Liver (tissue), 2 donors: ENCODE data around the gene MAP4K2.

Experiments
- YY1 ChIP-seq: IDR thresholded peaks from 2 replicates; pipeline ENCODE4 v1.6.1; 2016; ENCODE audit warnings: antibody characterized with exemption, mild to moderate bottlenecking
- TF ChIP-seq, protein P1 (sequence below): fragments of 150-350 bp; IDR thresholded peaks from 2 replicates; pipeline ENCODE4 v1.5.1; 2017; ENCODE audit warnings: improper control_type of control experiment, low read depth, low read length; ENCODE audit not compliant: missing input control
- donor health status: healthy.

- TF ChIP-seq, protein P1, sequence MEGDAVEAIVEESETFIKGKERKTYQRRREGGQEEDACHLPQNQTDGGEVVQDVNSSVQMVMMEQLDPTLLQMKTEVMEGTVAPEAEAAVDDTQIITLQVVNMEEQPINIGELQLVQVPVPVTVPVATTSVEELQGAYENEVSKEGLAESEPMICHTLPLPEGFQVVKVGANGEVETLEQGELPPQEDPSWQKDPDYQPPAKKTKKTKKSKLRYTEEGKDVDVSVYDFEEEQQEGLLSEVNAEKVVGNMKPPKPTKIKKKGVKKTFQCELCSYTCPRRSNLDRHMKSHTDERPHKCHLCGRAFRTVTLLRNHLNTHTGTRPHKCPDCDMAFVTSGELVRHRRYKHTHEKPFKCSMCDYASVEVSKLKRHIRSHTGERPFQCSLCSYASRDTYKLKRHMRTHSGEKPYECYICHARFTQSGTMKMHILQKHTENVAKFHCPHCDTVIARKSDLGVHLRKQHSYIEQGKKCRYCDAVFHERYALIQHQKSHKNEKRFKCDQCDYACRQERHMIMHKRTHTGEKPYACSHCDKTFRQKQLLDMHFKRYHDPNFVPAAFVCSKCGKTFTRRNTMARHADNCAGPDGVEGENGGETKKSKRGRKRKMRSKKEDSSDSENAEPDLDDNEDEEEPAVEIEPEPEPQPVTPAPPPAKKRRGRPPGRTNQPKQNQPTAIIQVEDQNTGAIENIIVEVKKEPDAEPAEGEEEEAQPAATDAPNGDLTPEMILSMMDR: no peak
- TF ChIP-seq YY1: no peak
These were observed 32.9 kb downstream of the MAP4K2 start for GRCh38 chr11:64770120-64770519.
